Cardiac septum (tissue), 1 donor: Measurements from ENCODE around the gene DSCAML1. TPM values are rescaled to one million over a fixed set of nuclear protein-coding genes. Genes with fewer than 3 reads are reported as not detected.
"Not testable (repeated sequence)": the region's sequence is repeated elsewhere in the genome, so short reads cannot be mapped to it uniquely, and the experiment has no call there.

Experiments
- DNase-seq: peaks from one replicate; pipeline ENCODE4 v3.0.0-alpha.2; 2020; ENCODE audit warnings: low spot score
- intact Hi-C: fragments of 100-400 bp; cut with DNase I; formaldehyde crosslinking; loops from one replicate; pipeline ENCODE4 v1.14.0; 2022
- total RNA-seq: library from RNA; stranded (reverse); fragmentation: NEBNext Ultra II Directional; extraction: Animal tissue kit (Norgen Biotek cat#: 25700); gene quantifications from one replicate; pipeline ENCODE4 v1.2.1, GENCODE V29; 2021
- donor health status: DM: no; HTN: no; CAD: no.

Gene DSCAML1
- total RNA-seq, 1 donor from 2014 or later: 1.2 TPM

- intact Hi-C loops: no loop called here
- DNase-seq: peak; percentile 49
Measured at GRCh38 chr11:117407016-117407415, 390.0 kb downstream of the DSCAML1 start.

GRCh38 chr11:117405898-117406297 is 391.1 kb downstream of the DSCAML1 start:
- DNase-seq, intact Hi-C loops: not testable (repeated sequence)

DNA sequence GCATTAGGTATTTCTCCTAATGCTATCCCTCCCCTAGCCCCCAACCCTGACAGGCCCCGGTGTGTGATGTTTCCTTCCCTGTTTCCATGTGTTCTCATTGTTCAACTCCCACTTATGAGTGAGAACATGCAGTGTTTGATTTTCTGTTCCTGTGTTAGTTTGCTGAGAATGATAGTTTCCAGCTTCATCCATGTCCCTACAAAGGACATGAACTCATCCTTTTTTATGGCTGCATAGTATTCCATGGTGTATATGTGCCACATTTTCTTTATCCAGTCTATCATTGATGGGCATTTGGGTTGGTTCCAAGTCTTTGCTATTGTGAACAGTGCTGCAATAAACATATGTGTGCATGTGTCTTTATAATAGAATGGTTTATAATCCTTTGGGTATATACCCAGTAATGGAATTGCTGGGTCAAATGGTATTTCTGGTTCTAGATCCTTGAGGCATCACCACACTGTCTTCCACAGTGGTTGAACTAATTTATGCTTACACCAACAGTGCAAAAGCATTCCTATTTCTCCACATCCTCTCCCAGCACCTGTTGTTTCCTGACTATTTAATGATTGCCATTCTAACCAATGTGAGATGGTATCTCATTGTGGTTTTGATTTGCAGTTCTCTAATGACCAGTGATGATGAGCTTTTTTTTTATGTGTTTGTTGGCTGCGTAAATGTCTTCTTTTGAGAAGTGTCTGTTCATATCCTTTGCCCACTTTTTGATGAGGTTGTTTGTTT is 397.7 kb downstream of the DSCAML1 start:
- DNase-seq, intact Hi-C loops: not testable (repeated sequence)

DNA sequence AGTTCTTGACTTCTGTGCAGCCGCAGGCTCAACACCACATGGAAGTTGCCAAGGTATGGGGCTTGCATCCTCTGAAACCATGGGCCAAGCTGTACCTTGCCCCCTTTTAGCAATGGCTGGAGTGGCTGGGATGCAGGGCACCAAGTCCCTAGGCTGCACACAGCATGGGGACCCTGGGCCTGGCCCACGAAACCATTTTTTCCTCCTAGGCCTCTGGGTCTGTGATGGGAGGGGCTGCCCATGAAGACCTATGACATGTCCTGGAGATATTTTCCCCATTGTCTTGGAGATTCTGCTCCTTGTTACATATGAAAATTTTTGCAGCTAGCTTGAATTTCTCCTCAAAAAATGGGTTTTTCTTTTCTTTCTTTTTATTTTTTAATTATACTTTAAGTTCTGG is 398.4 kb downstream of the DSCAML1 start:
- intact Hi-C loops: not testable (repeated sequence)
- DNase-seq: peak; percentile 41

GRCh38 chr11:117396970-117397369 is 400.0 kb downstream of the DSCAML1 start:
- intact Hi-C loops: no loop called here
- peak; percentile 26 for DNase-seq

- DNase-seq: peak; percentile 59
- intact Hi-C loops: no loop called here
Measured at GRCh38 chr11:117395476-117395875, 401.5 kb downstream of the DSCAML1 start.

- peak; percentile 51 for DNase-seq
- intact Hi-C loops: no loop called here
Measured at GRCh38 chr11:117394221-117394925, 402.6 kb downstream of the DSCAML1 start.

DNA sequence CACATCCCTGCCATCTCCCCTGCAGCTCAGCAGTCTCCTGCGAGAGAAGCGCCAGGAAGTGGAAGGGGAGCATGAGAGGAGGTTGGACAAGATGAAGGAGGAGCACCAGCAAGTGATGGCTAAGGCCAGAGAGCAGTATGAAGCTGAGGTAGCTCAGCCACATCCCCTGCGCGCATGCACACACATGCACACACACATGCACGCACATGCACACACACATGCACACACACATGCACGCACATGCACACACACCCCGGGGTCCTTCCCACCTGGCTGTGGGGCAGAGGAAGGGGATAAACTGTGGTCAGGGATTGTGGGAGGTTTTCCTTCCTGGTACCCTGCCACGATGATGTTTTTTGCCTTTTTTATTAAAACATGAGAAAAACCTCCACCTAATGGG is 404.0 kb downstream of the DSCAML1 start:
- intact Hi-C loops: no loop called here

GRCh38 chr11:117392001-117392690 is 404.9 kb downstream of the DSCAML1 start:
- DNase-seq: peak; percentile 31
- intact Hi-C loops: no loop called here

More for the DNA sequence above, 404.0 kb downstream of the DSCAML1 start:
- peak; percentile 46 for DNase-seq

- DNase-seq: peak; percentile 61
- intact Hi-C loops: no loop called here
Measured at GRCh38 chr11:117391181-117391580, 405.8 kb downstream of the DSCAML1 start.

- peak; percentile 59 for DNase-seq
- intact Hi-C loops: no loop called here
Measured at GRCh38 chr11:117390743-117391142, 406.3 kb downstream of the DSCAML1 start.

- intact Hi-C loops: no loop called here
- DNase-seq: peak; percentile 38
Measured at GRCh38 chr11:117387992-117388755, 408.8 kb downstream of the DSCAML1 start.

GRCh38 chr11:117385906-117386305 is 411.1 kb downstream of the DSCAML1 start:
- intact Hi-C loops: no loop called here
- peak; percentile 43 for DNase-seq

GRCh38 chr11:117385471-117385870 is 411.5 kb downstream of the DSCAML1 start:
- intact Hi-C loops: no loop called here
- DNase-seq: peak; percentile 26

- intact Hi-C loops: no loop called here
- DNase-seq: no peak
Measured at GRCh38 chr11:117384045-117384444, 413.0 kb downstream of the DSCAML1 start.

DNA sequence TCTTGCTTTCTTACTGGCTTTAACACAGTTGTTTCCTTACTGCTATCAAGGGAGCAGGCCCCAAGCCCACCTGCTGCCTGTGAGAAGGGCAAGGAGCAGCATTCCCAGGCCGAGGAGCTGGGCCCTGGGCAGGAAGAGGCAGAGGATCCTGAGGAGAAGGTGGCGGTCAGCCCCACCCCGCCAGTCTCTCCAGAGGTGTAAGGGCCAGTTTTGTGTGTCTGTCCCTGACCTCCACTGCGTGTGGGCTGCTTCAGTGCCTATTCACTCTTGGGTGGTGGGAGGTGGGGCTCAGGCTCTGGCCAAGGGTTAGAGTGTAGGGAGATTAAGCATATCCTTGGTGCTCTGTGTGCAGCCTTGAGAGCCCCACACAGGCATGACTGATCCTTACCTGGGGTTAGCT is 414.3 kb downstream of the DSCAML1 start:
- DNase-seq: peak; percentile 72
- intact Hi-C loops: no loop called here

DNA sequence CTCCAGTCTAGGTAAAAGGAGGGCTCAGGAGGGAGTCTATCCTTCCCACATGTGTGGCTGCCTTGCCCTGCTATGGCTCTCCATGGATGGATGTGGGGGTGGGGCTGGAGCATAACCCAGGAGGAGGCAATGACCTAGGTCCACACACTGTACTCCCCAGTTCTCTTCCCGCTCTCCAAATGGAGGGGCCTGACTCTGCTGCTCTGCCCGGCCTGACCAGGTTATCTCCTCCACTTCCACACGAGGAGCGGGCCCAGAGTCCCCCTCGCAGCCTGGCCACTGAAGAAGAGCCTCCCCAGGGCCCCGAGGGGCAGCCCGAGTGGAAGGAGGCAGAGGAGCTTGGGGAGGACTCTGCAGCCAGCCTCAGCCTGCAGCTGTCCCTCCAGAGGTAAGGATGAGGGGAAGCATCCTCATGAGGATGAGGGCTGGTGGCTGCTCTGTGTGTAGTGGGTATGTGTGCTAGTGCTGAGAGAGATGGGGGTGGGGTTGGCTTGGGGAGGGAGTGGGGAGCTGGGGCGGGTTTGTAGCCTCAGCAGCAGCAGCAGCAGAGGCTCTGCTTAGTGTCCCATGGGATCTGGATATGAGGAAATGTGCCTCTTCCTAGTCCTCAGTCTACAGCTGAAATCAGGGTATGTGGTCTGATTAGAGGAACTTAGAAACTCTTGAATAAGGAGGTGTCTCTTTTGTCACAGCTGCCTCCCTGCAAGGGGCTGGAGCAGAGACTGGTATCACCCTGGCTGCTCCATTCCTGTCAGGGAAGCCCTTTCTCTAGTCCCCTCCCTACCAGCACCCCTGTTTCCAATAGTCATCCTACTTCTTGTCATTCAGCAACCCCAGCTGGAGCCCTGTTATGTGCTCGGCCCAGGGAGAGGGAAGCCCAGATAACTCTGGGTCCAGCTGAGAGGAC is 415.3 kb downstream of the DSCAML1 start:
- peak; percentile 56 for DNase-seq
- intact Hi-C loops: no loop called here

GRCh38 chr11:117380676-117381075 is 416.3 kb downstream of the DSCAML1 start:
- intact Hi-C loops: no loop called here
- peak; percentile 57 for DNase-seq
